IPS DF 4.7 (cell line): ENCODE results near the gene BAX.

Experiments
- DNase-seq: peaks from one replicate; pipeline ENCODE4 v3.0.0-alpha.2; 2013; ENCODE audit warnings: low spot score; ENCODE audit errors: extremely low read depth

BAX gene

DNA sequence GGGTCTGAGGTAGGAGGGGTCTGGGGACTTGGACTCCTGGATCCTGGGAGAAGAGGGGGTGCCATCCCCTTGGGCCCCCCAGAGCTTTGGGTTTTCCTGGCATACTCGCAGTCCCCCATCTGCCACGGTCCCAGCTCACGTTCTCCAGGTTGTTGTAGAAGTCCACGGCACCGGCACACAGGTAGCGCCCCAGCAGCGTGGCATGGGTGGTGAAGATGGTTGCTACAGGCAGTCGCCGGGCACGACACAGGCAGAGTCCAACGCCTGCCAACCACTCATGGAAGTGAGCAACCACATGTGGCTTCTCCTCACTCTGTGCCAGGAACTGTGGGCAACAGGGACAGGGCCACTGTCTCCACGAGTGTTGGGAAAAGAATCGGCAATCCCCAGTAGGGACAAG lies 31.0 kb downstream of the BAX start:
- DNase-seq, result no peak

DNA sequence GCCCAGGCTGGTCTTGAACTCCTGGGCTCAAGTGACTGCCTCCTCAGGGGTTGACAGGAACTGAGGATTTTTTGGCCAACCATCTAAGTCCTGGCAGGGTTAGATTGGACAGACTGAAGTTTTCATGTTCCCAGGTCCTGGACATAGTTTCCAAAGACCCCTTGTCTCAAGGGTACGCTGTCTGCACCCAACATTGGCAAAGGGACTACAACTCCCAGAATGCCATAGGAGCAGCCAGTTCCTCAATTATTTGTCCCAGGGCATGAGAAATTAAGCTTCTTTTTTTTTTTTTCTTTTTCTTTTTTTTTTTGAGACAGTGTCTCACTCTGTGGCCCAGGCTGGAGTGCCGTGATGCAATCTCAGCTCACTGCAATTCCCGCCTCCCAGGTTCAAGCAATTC lies 31.5 kb downstream of the BAX start:
- DNase-seq, result no peak

DNA sequence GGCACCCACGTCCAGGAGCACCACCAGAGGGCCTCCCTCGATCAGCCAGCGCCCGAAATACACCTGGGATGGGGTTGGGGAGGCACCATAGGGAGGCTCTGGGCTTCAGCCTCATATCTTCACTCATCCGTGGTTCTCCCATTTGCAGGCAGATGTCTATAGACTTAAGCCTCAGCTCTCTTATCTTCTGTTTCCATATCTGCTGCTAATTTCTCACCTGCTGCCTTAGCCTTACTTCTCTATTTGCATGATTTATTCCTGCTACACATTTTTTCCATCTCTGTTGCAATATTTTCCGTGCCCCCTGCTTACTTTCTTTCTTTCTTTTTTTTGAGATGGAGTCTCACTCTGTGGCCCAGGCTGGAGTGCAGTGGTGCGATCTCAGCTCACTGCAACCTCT lies 32.6 kb downstream of the BAX start:
- DNase-seq, result no peak

DNA sequence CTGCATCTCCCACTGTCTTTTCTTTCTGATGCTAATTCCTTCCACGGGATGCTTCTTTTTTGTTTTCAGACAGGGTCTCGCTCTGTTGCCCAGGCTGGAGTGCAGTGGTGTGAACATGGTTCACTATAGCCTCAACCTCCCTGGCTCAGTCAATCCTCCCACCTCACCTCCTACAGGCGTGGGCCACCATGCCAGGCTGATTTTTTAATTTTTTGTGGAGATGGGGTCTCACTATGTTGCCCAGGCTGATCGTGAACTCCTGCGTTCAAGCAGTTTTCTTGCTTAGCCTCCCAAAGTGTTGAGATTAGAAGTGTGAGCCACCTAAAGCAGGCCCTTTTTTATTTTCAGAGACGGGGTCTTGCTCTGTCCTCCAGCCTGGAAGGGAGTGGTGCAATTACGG lies 33.6 kb downstream of the BAX start:
- DNase-seq, result no peak

DNA sequence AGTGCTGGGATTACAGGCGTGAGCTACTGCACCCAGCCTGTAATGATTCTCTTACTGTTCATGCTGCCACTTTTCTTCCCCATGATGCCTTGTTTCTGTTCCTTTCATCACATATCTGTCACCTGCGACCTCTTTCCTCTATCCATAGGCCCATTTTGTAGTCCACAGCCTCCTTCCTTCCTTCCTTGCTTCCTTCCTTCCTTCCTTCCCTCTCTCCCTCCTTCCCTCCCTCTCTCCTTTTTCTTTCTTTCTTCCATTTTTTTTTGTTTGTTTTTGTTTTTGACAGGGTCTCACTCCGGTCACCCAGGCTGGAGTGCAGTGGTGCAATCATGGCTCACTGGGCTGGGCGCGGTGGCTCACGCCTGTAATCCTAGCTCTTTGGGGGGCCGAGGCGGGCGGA lies 34.2 kb downstream of the BAX start:
- no peak for DNase-seq

DNA sequence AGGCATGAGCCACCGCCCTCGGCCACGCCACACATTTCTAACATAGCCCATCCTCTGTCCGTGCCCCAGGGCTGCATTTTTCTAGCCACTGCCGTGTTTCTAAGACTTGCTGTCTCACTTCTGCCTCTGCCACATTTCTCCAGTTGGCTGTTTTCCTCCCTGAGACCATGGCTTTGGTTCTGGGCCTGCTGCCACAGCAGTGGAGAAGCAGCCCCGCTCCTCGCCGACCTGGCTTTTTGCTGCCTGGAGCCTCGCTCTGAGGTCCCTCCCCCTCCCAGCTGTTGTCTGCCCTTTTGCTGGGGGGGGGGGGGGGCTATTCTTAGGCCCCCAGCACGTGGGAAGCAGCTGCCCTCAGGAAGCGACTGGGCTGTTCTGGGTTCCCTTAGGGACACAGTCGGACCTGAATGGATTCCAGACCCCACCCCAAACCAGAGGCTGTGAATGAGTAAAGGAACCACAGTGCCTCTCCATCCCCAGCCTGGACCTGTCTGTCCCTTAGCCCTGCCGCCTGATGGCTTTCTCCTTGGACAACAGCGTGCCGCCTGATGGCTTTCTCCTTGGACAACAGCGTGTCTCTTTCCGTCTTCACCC lies 35.1 kb downstream of the BAX start:
- no peak for DNase-seq

DNA sequence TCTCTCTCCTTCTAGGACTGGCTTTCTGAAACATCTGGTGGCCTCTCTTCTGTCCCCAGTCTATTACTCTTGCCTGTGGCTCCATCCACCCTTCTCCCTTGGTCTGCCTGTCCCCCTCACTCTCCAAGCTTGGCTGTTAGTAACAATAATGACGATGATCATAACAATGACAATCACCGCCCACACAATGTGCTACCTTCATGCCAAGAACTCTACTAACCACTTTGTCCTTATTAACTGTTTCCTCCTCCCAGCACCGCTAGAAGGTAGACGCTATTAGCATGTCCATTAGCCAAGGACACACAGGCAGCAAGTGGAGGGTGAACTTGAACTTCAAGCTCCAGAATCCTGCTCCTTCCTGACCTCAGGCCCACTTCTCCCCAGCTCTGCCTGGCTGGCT lies 35.7 kb downstream of the BAX start:
- no peak for DNase-seq

DNA sequence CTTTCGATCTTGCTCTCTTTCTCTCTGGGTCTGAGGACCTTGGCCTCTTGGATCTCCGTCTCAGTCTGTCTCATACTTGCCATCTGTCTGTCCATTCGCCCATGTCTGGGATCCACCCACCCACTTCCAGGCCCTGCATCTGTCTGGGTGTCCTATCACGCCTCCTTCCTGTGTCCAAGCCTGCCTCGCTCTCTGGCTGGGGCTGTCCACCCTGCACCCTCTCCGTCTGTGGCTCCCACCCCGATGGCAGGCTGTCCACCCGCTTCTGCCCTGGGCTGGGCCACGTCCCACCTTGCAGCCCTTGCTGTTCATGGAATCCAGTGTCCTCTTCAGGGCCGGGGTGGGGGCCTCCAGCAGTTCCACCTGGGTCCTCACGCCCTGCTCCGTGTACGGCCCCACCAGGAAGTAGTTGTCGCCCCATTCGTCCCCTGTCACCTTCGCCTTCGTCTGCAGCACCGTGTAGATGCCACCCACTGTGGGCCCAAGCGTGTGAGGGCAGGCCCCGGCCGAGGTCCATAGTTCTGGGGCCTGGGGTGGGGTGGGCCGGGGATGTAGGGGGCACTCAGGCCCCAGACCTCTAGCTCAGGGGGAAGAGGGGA lies 36.4 kb downstream of the BAX start:
- DNase-seq, result no peak

DNA sequence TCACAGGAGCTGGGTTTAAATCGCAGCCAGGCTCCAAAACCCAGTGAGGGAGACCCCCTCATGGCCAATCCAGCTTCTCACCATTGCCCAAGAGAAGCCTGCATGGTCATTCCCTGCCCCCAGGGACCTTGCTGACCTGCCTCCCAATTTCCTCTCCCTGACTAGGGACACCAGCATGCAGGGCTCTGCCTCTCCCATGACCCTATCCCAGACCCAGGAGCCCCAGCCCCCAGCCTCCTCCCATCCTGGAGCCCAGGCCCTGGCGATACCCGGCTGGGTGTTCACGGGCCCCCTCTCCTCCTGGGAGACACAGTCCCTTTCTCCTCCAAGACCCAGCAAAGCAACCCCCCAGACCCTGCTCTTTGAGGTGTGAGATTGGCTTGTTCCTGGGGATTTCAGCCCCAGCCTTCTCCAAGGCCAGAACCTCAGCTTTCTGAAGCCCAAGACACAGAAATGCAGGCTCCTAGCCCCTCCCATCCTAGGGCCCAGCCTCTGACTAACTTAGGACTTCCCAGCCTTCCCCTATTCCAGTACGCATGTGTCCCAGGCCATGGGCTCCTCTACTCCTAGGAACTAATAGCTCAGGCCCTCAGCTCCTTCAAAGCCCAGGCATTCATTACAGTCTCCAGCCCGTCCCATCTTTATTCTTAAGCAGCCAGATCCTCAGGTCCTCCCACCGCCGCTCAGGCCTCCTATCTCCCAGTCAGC lies 37.4 kb downstream of the BAX start:
- no peak for DNase-seq

DNA sequence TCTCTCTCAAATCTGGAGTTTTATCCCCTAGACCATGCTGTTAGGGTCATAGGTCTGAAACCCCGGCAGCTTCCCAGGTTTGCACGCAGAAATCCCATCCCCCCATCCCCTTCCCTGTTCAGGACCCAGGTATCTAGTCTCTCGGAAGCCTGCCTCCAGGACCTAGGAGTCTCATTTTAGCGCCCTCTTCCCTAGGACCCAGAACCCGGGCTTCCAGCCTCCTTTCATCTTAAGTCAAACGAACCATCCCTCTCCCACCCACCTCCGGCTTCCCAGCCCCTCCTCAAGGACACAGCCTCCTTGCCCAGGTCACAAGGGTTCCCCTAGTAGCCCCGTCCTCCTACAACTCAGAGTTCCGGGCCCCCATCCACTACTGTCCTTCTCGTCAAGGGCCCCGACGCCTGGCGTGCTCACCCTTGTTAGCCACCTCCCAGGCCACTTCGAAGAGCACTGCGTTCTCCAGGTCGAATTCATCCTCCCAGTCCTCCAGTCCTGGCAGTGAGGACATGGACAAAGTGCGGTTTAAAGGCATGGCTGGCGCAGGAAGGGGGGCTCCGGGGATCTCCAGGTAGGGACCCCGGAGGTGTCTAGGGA lies 38.0 kb downstream of the BAX start:
- no peak for DNase-seq

DNA sequence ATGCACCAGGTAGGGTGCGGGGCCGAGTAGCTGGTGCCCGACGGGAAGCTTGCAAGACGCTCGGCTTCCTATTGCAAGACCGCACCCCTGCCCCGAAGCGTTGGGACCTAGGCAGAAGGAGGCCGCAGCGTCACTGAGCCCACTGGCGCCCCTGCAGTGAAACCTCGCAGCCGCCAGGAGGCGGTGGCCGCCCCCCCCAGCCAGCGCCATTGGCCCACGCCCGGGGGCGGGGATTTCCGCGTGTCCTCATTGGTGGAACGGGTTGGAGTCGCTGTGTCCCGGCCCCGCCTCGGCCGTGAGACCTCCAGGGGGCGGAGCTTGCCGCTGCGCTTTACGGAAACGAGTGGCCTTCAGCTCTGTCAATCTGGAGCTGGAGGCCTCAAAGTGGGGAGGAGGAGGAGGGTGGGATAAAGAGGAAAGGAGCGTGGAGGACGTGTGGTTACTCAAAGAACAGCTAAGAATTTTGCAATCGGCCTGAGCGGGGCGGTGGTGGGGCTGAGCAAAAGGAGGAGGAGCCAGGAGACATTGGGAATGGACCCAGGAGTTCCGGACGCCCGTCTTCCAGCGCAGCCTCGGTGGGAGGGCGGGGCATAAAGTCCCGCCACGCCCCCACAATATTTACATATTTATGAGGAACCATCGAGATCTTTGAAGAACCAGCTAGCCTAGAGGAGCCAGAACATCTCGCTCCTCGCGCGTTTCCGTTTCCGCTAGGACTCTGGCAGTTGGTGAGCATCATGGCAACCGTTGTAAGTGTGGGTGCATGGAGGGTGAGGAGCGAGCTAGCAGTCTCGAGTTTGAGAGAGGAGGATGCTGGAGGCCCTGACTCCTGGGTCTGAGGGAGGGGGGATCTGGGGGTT lies 38.7 kb downstream of the BAX start, which contains the start of the genes GYS1 and RUVBL2:
Gene GYS1, minus strand, starts transcription at position 135 of the 860 bp plus-strand sequence. CDS start 197 bp downstream, outside the sequence.
Gene RUVBL2, plus strand, starts transcription at position 713 of the 860 bp plus-strand sequence. Its CDS starts 25 bp downstream, at position 738.
- peak; percentile 98 for DNase-seq

DNA sequence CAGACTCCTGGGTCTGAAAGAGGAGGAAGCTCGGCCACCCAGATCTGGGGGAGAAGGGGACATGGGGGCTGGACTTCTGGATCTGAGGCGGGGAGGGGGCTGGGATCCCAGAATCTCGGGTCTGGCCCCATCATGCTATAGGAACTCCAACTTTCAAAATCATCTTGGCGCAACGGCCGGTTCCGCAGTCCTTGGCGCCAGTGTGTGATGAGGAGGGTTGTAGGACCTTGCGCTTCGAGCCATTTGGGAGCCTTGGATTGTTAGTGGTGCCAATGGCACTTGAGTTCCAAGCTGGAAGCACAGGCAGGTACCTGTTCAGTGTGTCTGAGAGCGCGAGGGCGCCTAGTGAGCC lies 39.3 kb downstream of the BAX start:
- DNase-seq, result no peak

DNA sequence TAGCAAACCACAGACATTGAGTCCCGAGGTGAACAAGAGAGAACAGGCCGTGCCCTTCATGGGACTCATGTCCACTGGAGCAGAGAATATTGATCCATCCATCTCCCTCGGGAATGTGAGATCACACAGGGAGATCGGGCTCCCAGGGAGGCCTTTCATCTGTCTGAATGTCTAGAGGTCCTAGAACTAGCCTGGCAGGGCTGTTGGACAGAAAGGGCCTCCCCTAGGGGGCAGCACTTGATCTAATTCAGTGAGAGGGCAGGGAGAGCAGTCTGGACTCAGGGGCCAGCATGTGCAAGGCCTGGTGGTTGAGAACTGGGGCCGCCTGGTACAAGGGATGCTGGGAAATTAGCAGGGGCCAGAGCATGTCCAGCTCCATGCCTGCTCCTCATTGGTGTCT lies 43.3 kb downstream of the BAX start:
- DNase-seq, result no peak

DNA sequence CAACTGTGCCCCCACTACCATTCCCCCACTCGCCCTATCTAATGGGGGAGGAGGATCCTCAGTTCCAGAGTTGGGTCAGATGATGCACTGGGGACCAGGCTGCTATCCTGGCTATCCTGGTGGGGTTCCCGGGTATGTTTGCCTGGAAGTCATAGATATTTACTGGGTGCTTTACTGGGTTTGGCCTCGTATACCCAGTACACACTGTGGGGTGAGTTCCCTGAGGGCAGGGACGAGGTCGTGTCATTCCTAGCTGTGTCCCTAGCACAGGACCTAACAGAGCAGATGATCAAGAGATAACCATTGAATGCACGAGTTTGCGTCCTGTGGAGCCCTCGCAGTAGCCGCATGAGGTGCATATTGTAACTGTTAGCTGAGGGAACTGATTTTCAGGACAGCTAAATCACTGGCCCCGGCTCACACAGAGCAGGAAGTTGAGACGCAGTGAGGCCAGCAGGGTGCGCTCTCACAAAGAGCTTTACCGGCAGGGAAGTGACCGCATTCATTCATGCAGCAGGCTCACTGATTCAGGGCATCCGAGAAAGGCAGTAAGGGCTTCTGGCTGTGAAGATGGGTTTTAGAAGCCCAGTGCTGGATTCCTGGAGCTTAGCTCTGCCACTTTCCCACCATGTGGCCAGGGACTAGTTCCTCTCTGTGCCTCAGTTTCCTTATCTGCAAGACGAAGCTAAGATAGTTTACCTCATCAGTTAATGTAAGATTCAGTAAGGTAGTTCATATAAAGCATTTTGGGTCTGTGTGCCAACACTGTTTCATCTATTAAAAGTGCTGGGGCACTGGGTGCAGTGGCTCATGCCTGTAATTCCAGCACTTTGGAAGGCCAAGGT lies 45.0 kb downstream of the BAX start:
- DNase-seq, result no peak

DNA sequence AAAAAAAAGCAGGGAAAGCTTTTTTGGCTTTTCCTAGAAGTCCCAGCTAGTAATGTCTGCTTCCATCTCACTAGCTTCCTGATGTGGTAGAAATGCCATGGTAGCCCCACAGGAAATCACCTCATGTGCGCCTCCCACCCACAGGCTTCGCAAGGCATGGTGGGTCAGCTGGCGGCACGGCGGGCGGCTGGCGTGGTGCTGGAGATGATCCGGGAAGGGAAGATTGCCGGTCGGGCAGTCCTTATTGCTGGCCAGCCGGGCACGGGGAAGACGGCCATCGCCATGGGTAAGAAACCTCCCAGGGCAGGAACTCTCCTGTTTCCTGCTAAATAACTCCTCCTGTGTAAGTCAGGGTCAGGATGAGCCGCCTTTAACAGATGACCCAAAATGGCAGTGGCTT lies 49.5 kb downstream of the BAX start:
- no peak for DNase-seq

DNA sequence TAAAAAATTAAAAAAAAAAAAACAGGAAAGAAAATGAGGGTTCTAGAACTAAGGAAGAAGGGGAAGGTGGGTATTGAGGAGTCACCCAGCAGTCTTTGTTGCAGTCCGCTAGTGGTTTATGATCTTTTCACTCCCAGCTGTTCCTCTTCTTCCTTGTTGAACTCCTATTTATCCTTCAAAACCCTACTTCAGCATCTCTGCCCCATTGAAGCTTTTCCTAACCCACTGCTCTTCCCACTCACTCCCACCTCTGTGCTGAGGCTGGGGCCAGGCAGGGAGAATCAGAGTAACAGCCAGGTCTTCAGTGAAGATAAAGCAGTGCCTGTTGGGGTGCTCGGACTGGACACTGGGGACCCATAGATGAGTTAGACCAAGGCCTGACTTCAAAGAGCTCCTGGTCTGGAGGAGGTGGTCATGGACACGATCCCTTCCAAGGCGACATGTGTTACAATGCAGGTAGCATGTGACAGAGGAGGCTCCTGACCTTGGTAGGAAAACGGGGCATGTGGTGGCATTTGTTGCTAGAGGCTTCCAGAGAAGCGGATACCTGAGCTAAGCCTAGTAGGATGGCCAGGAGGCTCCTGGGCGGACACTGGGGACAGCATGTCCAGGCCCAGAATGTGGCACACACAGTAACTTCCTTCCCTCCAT lies 50.4 kb downstream of the BAX start:
- DNase-seq, result no peak

DNA sequence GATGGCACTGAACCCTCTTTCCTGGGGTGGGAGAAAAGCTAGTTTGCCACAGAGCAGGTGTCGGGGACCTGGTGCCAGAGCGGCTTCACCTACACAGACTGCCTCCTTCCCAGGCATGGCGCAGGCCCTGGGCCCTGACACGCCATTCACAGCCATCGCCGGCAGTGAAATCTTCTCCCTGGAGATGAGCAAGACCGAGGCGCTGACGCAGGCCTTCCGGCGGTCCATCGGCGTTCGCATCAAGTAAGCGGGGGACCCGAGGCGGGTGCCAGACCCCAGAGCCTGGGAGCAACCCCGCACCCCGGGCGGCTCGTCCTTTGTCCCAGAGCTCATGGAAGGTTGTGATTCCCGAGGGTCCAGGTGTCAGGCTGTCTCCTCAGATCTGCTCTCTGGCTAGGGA lies 52.2 kb downstream of the BAX start:
- no peak for DNase-seq

DNA sequence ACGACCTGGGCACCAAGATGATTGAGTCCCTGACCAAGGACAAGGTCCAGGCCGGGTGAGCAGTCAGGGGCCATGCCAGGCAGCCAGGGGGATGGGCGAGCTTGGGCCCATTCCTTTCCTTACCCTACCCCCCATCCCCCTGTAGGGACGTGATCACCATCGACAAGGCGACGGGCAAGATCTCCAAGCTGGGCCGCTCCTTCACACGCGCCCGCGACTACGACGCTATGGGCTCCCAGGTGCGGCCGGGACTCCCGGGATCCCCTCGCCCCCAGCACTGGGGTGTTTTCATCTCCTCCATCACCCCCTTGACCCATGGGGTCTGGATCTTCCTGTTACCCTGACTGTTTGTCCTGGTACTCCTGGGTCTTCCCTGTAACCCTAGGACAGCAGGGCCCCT lies 55.2 kb downstream of the BAX start:
- DNase-seq, result no peak

DNA sequence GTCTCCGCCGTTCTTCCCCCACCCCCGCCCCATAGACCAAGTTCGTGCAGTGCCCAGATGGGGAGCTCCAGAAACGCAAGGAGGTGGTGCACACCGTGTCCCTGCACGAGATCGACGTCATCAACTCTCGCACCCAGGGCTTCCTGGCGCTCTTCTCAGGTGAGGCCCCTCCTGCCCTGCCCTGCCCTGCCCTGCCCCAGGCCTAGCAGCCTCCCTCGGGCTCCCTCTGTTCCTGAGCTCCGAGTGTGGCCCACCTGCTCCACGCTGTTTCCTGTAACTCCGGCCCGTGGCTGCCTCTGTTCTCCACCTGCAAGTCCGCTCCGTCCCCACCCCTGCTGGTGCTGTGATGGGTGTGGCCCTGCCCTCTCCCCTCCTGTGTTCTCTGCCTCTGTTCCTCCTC lies 55.8 kb downstream of the BAX start:
- DNase-seq, result no peak

DNA sequence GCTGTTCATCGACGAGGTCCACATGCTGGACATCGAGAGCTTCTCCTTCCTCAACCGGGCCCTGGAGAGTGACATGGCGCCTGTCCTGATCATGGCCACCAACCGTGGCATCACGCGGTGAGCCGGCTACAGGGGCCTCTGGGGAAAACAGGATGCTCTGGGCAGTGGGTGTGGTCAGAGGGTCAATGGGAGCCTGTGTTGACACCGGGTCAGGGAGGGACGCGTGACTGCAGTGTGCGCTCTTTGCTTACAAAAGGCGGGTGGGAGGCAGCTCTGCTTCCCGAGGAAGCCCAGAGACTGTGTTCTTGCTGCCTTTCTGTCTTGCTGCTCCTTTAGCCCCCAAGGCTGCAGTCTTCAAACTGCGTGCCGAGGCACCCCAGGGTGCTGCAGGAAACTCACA lies 56.5 kb downstream of the BAX start:
- DNase-seq, result no peak
